CD8-positive, alpha-beta memory T cell (primary cell): ENCODE results near the gene KLC1. TPM values are rescaled to one million over a fixed set of nuclear protein-coding genes. Genes with fewer than 3 reads are reported as not detected.

Experiments
- CTCF ChIA-PET: fragments of 350-600 bp; sonication (Branson Sonifier 250); formaldehyde crosslinking; loops from one replicate; lab custom pipeline; 2021; ENCODE audit warnings: antibody characterized with exemption; lab: Charles Lee
- POLR2A ChIA-PET: fragments of 350-600 bp; sonication (Branson Sonifier 250); formaldehyde crosslinking; loops from one replicate; lab custom pipeline; 2021; ENCODE audit warnings: antibody characterized with exemption; lab: Charles Lee
- DNase-seq, 5 donors: peaks; one replicate each; pipeline versions ENCODE4 v3.0.0 to v3.0.0-alpha.2; 2020 to 2022; ENCODE audit warnings: mixed read lengths in 1 of 5
- H3K27ac ChIP-seq: one replicate; pipeline ENCODE4 v1.7.0; 2013; ENCODE audit warnings: low read depth, mild to moderate bottlenecking, low read length, moderate library complexity
- H3K27me3 ChIP-seq: 2 replicates; pipeline ENCODE4 v1.7.0; 2013; ENCODE audit warnings: low read length, mild to moderate bottlenecking; ENCODE audit not compliant: insufficient read depth, poor library complexity, severe bottlenecking
- H3K36me3 ChIP-seq: 2 replicates; pipeline ENCODE4 v1.7.0; 2013; ENCODE audit warnings: mild to moderate bottlenecking, low read length, moderate library complexity; ENCODE audit not compliant: insufficient read depth
- H3K4me1 ChIP-seq: 2 replicates; pipeline ENCODE4 v1.7.0; 2013; ENCODE audit warnings: mild to moderate bottlenecking, low read length, moderate library complexity; ENCODE audit not compliant: insufficient read depth
- H3K4me3 ChIP-seq: 2 replicates; pipeline ENCODE4 v1.7.0; 2013; ENCODE audit warnings: mild to moderate bottlenecking, low read length
- H3K9me3 ChIP-seq: 2 replicates; pipeline ENCODE4 v1.7.0; 2013; ENCODE audit warnings: mild to moderate bottlenecking, low read length
- H3K27ac Mint-ChIP-seq, 8 donors: one replicate each; pipeline ENCODE4 v1.8.0; 2020 to 2021; ENCODE audit warnings: mixed read lengths in 8 of 8, mild to moderate bottlenecking in 6 of 8, inconsistent platforms in 3 of 8, moderate library complexity in 3 of 8
- H3K27me3 Mint-ChIP-seq, 2 donors: one replicate each; pipeline ENCODE4 v1.8.0; 2020 to 2021; ENCODE audit warnings: mixed read lengths in 2 of 2, mild to moderate bottlenecking in 1 of 2, moderate library complexity in 1 of 2
- H3K36me3 Mint-ChIP-seq, 3 donors: one replicate each; pipeline ENCODE4 v1.8.0; 2020 to 2021; ENCODE audit warnings: mixed read lengths in 3 of 3, inconsistent platforms in 1 of 3, mild to moderate bottlenecking in 1 of 3
- H3K4me1 Mint-ChIP-seq, 3 donors: one replicate each; pipeline ENCODE4 v1.8.0; 2020 to 2021; ENCODE audit warnings: mixed read lengths in 3 of 3, inconsistent platforms in 1 of 3, mild to moderate bottlenecking in 1 of 3
- H3K4me3 Mint-ChIP-seq, 7 donors: one replicate each; pipeline ENCODE4 v1.8.0; 2020 to 2021; ENCODE audit warnings: mixed read lengths in 7 of 7, mild to moderate bottlenecking in 6 of 7, moderate library complexity in 4 of 7, inconsistent platforms in 2 of 7
- H3K9me3 Mint-ChIP-seq, 5 donors: one replicate each; pipeline ENCODE4 v1.8.0; 2020 to 2022; ENCODE audit warnings: mixed read lengths in 5 of 5, mild to moderate bottlenecking in 3 of 5, moderate library complexity in 2 of 5, inconsistent platforms in 1 of 5
- polyA plus RNA-seq: library from polyadenylated mRNA; unstranded; fragments of 300-500 nt; fragmentation: Illumina TruSeq; gene quantifications from one replicate; pipeline ENCODE4 v1.2.3, GENCODE V29; 2021
- total RNA-seq, 2 experiments: library from RNA; stranded (reverse); gene quantifications; one replicate each; pipeline ENCODE4 v1.2.3, GENCODE V29; 2021

Gene KLC1
- total and polyA plus RNA-seq, 3 experiments from 2014 or later = 92.0 to 143 (median 141) TPM

DNA sequence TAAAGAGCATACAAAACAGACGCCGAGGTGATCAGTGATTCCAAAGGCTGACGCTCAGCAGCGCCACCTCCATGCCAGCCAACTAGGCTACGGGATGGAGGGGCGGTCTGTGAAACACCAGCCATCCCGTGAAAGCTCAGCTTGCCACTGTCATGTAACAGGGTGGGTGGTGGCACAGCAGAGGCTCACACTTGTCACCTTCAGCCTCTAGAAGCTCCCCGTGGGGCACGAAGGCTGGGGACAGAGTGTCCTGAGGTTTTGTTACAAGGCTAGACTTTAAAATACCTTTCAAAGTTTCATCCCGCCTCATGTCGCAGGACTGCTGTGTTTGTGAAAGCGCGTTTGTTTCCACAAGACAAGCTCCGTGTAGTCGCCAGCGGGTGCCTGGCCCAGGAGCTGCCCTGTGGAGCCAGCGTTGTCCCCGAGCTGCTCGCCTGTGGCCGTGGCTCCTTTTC is 65.6 kb downstream of the KLC1 start:
- Histone ChIP-seq H3K4me1 (no peaks in the 10 kb centered on the region), H3K9me3 (no peaks in the 10 kb centered on the region), H3K4me3 (no peak overlapping the region), H3K36me3 (peaks cover 20% of the 10 kb centered on the region), H3K27me3 (no peaks in the 10 kb centered on the region), H3K27ac (no peak overlapping the region)
- Mint-ChIP-seq H3K4me3 (no peak overlapping the region), H3K27ac (no peak overlapping the region), H3K9me3 (no peaks in the 10 kb centered on the region), H3K4me1 (peaks cover 4 to 9% (median 5%) of the 10 kb centered on the region in 3 donors), H3K27me3 (no peaks in the 10 kb centered on the region), H3K36me3 (peaks cover 0 to 72% (median under 1%) of the 10 kb centered on the region in 3 donors)
- POLR2A ChIA-PET = interaction anchor here (0.6 to 0.7 kb wide), 4 partner anchors 18 to 108 kb away, joined by 3 to 11 read pairs (median 4); no protein-coding TSS in a partner anchor
- DNase-seq = no peak
- CTCF ChIA-PET = interaction anchor here (1.0 kb wide), 1 partner anchor 9 kb away, joined by 4 read pairs; no protein-coding TSS in a partner anchor

DNA sequence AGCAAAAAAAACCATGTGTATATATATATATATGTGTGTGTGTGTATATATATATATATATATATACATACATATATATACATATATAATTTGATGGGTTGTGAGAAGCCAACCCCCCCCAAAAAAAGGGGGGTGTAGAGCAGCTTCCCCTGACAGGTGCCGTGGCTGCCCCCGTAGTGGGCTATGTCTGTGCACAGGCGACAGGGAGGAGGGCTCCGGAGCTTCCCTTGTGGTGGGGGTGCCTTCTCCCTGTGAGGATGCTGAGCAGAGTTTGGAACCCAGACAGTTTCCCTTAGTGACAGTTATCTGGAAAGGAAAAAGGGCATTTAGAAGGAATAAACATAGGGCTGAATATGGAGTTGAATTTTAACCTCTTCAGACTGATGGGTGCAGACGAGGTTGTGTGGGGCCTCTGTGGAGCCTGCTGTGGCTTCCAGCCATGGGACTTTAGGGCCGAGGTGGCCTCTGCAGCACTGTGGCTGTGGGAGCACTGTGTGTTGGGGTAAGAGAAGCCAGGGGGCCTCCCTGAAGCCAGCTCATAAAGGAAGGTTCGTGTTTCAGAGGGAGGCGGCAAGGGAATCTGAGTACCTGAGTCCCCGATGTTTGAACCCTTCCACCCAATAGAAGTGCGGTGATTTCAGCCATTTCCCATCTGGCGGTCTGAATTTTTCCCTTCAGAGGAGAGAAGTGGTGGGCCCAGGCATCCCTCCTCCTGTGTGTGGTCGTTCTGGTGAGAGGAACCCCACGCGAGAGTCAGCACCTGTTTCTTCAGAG is 66.5 kb downstream of the KLC1 start:
- Mint-ChIP-seq H3K9me3 (no peaks in the 10 kb centered on the region), H3K4me1 (peaks cover 3 to 9% (median 3%) of the 10 kb centered on the region in 3 donors), H3K27me3 (no peaks in the 10 kb centered on the region), H3K4me3 (no peak overlapping the region), H3K27ac (peak overlapping the region in 3 of 8 donors; percentile 17 to 84 (median 62)), H3K36me3 (peaks cover 0 to 71% (median 0%) of the 10 kb centered on the region in 3 donors)
- no peaks in the 10 kb centered on the region for H3K9me3 ChIP-seq
- DNase-seq = no peak
- H3K27me3 ChIP-seq = no peaks in the 10 kb centered on the region
- ChIA-PET CTCF (interaction anchor here (1.0 kb wide), 1 partner anchor 8 kb away, joined by 4 read pairs; no protein-coding TSS in a partner anchor), POLR2A (interaction anchor here (0.8 kb wide), 1 partner anchor 111 kb away, joined by 8 read pairs; no protein-coding TSS in a partner anchor)
- no peak overlapping the region for H3K4me3 ChIP-seq
- H3K36me3 ChIP-seq = peaks cover 20% of the 10 kb centered on the region
- no peaks in the 10 kb centered on the region for H3K4me1 ChIP-seq
- H3K27ac ChIP-seq = no peak overlapping the region

DNA sequence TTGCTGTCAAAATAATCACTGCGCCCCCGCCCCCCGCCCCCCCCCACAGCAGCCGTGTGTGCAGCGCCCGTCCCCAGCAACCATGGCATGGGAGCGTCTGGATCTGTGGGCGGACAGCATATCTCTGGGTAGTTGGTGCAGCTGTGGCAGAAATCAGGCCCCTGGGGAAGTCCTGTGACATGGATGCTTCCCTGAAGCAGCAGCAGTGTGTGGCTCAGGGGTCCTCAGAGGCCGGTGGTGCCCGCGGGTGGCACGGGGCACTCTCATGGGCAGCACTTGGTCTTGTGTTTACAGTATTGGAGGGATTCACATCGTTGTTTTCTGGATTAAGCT is 67.0 kb downstream of the KLC1 start:
- Mint-ChIP-seq H3K4me1 (peaks cover 3 to 9% (median 3%) of the 10 kb centered on the region in 3 donors), H3K9me3 (no peaks in the 10 kb centered on the region), H3K27me3 (no peaks in the 10 kb centered on the region), H3K27ac (peak overlapping the region in 4 of 8 donors; percentile 38 to 63 (median 56)), H3K4me3 (no peak overlapping the region), H3K36me3 (peaks cover 0 to 70% (median 0%) of the 10 kb centered on the region in 3 donors)
- POLR2A ChIA-PET = interaction anchor here (0.8 kb wide), 1 partner anchor 111 kb away, joined by 8 read pairs; no protein-coding TSS in a partner anchor
- Histone ChIP-seq H3K27ac (no peak overlapping the region), H3K4me1 (no peaks in the 10 kb centered on the region), H3K27me3 (no peaks in the 10 kb centered on the region), H3K36me3 (peaks cover 20% of the 10 kb centered on the region), H3K9me3 (no peaks in the 10 kb centered on the region), H3K4me3 (no peak overlapping the region)
- no peak for DNase-seq
- CTCF ChIA-PET = no interaction called here

DNA sequence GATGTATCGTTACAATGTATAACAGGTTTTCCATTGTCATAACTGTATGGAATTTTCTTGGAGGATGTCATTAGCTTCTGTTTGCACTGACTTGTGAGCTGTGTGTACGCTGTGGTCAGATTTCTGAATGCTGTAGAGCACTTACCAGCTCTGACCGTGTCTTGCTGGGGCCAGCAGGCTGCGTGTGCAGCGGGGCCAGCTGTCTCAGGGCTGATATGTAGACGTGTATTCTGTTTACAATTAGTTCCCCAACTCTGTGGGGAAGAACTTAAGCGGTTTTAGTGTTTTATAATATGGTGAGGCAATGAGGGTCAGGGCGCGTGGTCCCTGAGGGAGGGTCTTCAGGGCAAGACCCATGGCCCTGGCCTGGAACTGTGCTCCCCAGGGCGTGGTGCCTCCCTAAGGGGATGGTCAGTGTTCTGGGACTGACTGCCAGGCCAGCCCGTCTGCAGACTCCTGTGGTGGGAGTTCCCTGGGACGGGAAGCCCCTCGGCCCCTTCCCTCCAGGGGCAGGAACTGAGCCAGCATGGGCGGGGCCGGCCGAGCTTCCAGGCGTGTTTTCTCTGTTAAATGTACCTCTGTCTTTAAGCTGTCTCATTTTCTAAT is 67.6 kb downstream of the KLC1 start:
- Mint-ChIP-seq H3K4me3 (no peak overlapping the region), H3K36me3 (peaks cover 0 to 70% (median 0%) of the 10 kb centered on the region in 3 donors), H3K27me3 (no peaks in the 10 kb centered on the region), H3K9me3 (no peaks in the 10 kb centered on the region), H3K27ac (peak overlapping the region in 5 of 8 donors; percentile 38 to 63 (median 52)), H3K4me1 (peaks cover 3 to 9% (median 3%) of the 10 kb centered on the region in 3 donors)
- Histone ChIP-seq H3K4me3 (no peak overlapping the region), H3K27ac (no peak overlapping the region), H3K36me3 (peaks cover 20% of the 10 kb centered on the region), H3K27me3 (no peaks in the 10 kb centered on the region), H3K9me3 (no peaks in the 10 kb centered on the region), H3K4me1 (no peaks in the 10 kb centered on the region)
- DNase-seq = no peak
- CTCF ChIA-PET = no interaction called here
- POLR2A ChIA-PET = interaction anchor here (0.6 kb wide), 1 partner anchor 119 kb away, joined by 9 read pairs; no protein-coding TSS in a partner anchor

DNA sequence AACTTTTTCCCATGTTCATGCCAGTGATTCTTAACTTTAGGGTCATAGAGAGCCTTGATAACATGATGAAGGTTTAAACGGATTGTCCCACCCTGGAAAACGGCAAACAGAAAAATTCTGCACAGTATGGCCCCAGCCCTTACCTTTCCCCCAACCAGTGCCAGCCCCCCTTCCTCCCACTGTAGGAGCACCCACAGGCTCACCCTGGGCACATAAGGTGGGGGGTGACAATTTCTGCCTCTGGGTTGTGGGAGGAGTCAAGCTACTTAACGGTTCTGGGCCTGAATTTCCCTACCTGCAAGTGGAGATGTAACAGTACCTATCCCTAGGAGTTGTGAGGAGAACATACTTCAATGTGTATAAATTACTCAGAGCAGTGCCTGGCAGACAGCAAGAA is 68.2 kb downstream of the KLC1 start:
- H3K36me3 Mint-ChIP-seq = peaks cover 0 to 68% (median 0%) of the 10 kb centered on the region in 3 donors
- H3K4me3 Mint-ChIP-seq = no peak overlapping the region
- Histone ChIP-seq H3K9me3 (no peaks in the 10 kb centered on the region), H3K27me3 (no peaks in the 10 kb centered on the region), H3K36me3 (peaks cover 20% of the 10 kb centered on the region), H3K4me1 (no peaks in the 10 kb centered on the region), H3K27ac (no peak overlapping the region), H3K4me3 (no peak overlapping the region)
- POLR2A ChIA-PET = no interaction called here
- peaks cover 3 to 9% (median 3%) of the 10 kb centered on the region in 3 donors for H3K4me1 Mint-ChIP-seq
- DNase-seq = no peak
- no peaks in the 10 kb centered on the region for H3K9me3 Mint-ChIP-seq
- H3K27me3 Mint-ChIP-seq = no peaks in the 10 kb centered on the region
- CTCF ChIA-PET = no interaction called here
- H3K27ac Mint-ChIP-seq = peak overlapping the region in 4 of 8 donors; percentile 33 to 72 (median 45)

DNA sequence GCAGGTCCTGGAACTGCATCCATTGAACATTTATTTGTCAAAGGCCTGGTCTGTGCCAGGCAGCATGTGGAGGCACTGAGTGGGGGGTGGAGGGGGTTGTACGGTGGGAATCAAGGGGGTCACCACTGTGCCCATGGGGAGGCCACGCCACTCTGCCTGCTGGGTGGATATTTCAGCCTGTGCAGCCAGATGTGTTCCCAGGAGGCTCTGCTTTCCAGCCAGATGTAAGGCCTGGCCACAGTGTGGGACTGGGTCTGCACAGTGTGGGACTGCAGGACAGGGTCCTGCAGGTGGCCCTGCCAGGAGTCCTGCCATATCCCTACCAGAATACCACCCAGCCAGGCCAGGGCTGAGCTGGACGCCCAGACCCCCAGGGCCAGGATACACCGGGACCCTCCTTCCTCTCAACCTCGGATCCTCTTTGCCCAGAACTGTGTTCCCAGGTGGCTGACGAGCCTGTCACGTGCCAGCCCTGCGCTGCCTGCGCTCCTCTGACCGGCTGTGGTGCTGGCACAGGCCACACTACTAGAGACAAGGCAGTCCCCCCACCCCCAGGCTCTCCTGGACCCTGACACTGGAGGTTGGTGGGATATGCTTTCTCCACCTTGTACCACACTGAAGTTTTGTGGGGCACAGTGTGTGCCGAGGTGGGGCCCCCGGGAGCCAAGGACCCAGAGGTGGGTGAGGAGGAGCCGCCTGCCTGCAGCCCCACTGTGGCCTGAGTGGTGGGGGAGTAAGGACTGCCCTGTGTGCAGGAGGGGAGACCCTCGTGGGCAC is 68.8 kb downstream of the KLC1 start:
- Mint-ChIP-seq H3K27me3 (no peaks in the 10 kb centered on the region), H3K4me3 (no peak overlapping the region), H3K27ac (peak overlapping the region in 3 of 8 donors; percentile 33 to 72 (median 43)), H3K4me1 (peaks cover 3 to 9% (median 3%) of the 10 kb centered on the region in 3 donors), H3K9me3 (no peaks in the 10 kb centered on the region), H3K36me3 (peaks cover 0 to 71% (median 0%) of the 10 kb centered on the region in 3 donors)
- no peaks in the 10 kb centered on the region for H3K4me1 ChIP-seq
- no peaks in the 10 kb centered on the region for H3K27me3 ChIP-seq
- peaks cover 21% of the 10 kb centered on the region for H3K36me3 ChIP-seq
- DNase-seq = no peak
- no peak overlapping the region for H3K4me3 ChIP-seq
- CTCF ChIA-PET = no interaction called here
- H3K9me3 ChIP-seq = no peaks in the 10 kb centered on the region
- POLR2A ChIA-PET = no interaction called here
- H3K27ac ChIP-seq = no peak overlapping the region

DNA sequence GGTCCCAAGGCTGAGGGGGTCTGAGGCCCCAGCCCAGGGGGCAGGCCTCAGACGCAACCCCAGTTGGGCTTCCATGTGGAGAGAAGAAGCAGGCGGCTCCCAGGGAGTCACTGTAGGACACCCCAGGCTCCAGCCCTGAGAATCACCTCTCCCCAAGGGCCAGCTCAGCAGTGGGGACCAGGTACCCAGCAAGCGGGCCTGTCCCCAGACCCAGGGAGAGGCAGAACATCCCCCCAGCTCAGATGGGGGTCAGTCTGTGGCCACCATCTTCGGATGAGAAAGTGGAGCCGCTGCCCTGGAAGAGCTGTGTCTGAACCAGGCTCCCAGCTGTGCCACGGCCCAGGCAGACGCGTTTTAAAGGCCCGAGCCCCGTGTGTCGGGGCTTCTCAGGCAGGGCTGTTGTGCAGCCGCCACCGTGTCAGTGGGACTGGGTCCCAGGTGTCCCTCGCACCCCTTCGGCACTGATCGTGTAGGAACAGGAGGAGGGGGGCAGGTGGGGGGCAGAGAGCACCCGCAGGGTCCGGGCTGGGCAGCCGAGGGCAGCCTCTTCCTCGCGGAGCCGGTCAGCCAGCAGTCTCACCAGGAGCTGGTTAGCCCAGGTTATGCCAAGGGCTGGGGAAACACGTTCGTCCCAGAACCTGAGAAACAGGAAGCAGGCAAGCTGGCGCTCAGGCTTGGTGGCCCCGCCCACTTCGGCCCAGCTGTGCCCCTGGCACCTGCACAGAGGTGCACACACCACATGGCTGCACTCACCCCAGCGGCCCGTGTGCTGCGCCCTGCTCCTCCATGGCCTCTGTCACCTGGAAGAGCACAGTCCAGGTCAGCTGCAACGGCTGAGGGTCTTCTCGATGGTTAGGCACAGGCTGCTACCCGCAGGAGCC is 69.6 kb downstream of the KLC1 start:
- Mint-ChIP-seq H3K4me1 (peaks cover 3 to 9% (median 5%) of the 10 kb centered on the region in 3 donors), H3K36me3 (peaks cover 0 to 70% (median 0%) of the 10 kb centered on the region in 3 donors), H3K27ac (peak overlapping the region in 2 of 8 donors; percentile 19 to 42), H3K27me3 (no peaks in the 10 kb centered on the region), H3K4me3 (no peak overlapping the region), H3K9me3 (no peaks in the 10 kb centered on the region)
- Histone ChIP-seq H3K4me1 (no peaks in the 10 kb centered on the region), H3K27ac (no peak overlapping the region), H3K36me3 (peaks cover 15% of the 10 kb centered on the region), H3K27me3 (no peaks in the 10 kb centered on the region), H3K4me3 (no peak overlapping the region), H3K9me3 (no peaks in the 10 kb centered on the region)
- ChIA-PET CTCF (no interaction called here), POLR2A (no interaction called here)
- no peak for DNase-seq
